HG02798 (cell line): ENCODE data around the gene AGPAT4.

Experiments used
- ATAC-seq: cut with Tn5 transposase; IDR thresholded peaks from one replicate; pipeline ENCODE4 v1.9.1; 2021; ENCODE audit warnings: mild to moderate bottlenecking; ENCODE audit not compliant: unreplicated experiment, poor library complexity

Gene AGPAT4

GRCh38 chr6:161091972-161092701, 181.7 kb downstream of the AGPAT4 start:
- no peak for ATAC-seq

GRCh38 chr6:161091151-161091550, 182.7 kb downstream of the AGPAT4 start:
- ATAC-seq, result no peak

GRCh38 chr6:161088676-161089328, 185.1 kb downstream of the AGPAT4 start:
- ATAC-seq, result no peak

GRCh38 chr6:161085246-161085645, 188.6 kb downstream of the AGPAT4 start:
- no peak for ATAC-seq

- no peak for ATAC-seq
Observed at GRCh38 chr6:161082215-161082614, 191.6 kb downstream of the AGPAT4 start.

- ATAC-seq, result no peak
Observed at GRCh38 chr6:161080263-161080970, 193.4 kb downstream of the AGPAT4 start.
